GM18498 (cell line): ENCODE data around the gene CALCOCO2.
"Not testable (repeated sequence)": the region's sequence is repeated elsewhere in the genome, so short reads cannot be mapped to it uniquely, and the experiment has no call there.

Experiments used
- ATAC-seq: cut with Tn5 transposase; IDR thresholded peaks from one replicate; pipeline ENCODE4 v1.9.1; 2021; ENCODE audit warnings: mild to moderate bottlenecking, moderate library complexity; ENCODE audit not compliant: unreplicated experiment

Gene CALCOCO2

GRCh38 chr17:48830840-48831548, at the start of gene CALCOCO2:
Gene CALCOCO2 (plus strand): TSS chr17:48831035. CDS start chr17:48841708, 10,673 bp downstream.
- ATAC-seq: peak; percentile 89

- no peak for ATAC-seq
Observed at GRCh38 chr17:48787828-48788227, 43.0 kb upstream of the CALCOCO2 start.

GRCh38 chr17:48790607-48791127, 40.2 kb upstream of the CALCOCO2 start:
- ATAC-seq: no peak

GRCh38 chr17:48791128-48792032, 39.5 kb upstream of the CALCOCO2 start:
- ATAC-seq: no peak

GRCh38 chr17:48792033-48792798, 38.6 kb upstream of the CALCOCO2 start:
- ATAC-seq: no peak

GRCh38 chr17:48795444-48796162, 35.2 kb upstream of the CALCOCO2 start:
- ATAC-seq: no peak

- not testable (repeated sequence) for ATAC-seq
Observed at GRCh38 chr17:48796163-48796522, 34.7 kb upstream of the CALCOCO2 start.

- no peak for ATAC-seq
Observed at GRCh38 chr17:48799069-48799723, 31.6 kb upstream of the CALCOCO2 start.

GRCh38 chr17:48800626-48801217, 30.1 kb upstream of the CALCOCO2 start:
- ATAC-seq: no peak

GRCh38 chr17:48804936-48805411, 25.9 kb upstream of the CALCOCO2 start:
- ATAC-seq: no peak

- ATAC-seq: no peak
Observed at GRCh38 chr17:48809182-48809581, 21.7 kb upstream of the CALCOCO2 start.

GRCh38 chr17:48812001-48812400, 18.8 kb upstream of the CALCOCO2 start:
- ATAC-seq: no peak

GRCh38 chr17:48814504-48814903, 16.3 kb upstream of the CALCOCO2 start:
- ATAC-seq: no peak

GRCh38 chr17:48815311-48815710, 15.5 kb upstream of the CALCOCO2 start:
- ATAC-seq: no peak

- no peak for ATAC-seq
Observed at GRCh38 chr17:48816438-48816773, 14.4 kb upstream of the CALCOCO2 start.

- ATAC-seq: peak; percentile 88
Observed at GRCh38 chr17:48816774-48817590, 13.9 kb upstream of the CALCOCO2 start, which contains the start of gene TTLL6. Gene TTLL6 (minus strand): TSS chr17:48817229. CDS start chr17:48817072, 157 bp downstream.

GRCh38 chr17:48818361-48818841, 12.4 kb upstream of the CALCOCO2 start:
- ATAC-seq: no peak

- ATAC-seq: no peak
Observed at GRCh38 chr17:48819466-48819865, 11.4 kb upstream of the CALCOCO2 start.
